Measurements from ENCODE around the gene CEP104. TPM values are rescaled to one million over a fixed set of nuclear protein-coding genes. Genes with fewer than 3 reads are reported as not detected.

The CEP104 gene
- total and polyA plus RNA-seq, 9 of the 15 experiments (the other 6 are each of a cell fraction or from before 2014, with no cell fraction given), result 11.2 to 63.4 (median 42.6) TPM

DNA sequence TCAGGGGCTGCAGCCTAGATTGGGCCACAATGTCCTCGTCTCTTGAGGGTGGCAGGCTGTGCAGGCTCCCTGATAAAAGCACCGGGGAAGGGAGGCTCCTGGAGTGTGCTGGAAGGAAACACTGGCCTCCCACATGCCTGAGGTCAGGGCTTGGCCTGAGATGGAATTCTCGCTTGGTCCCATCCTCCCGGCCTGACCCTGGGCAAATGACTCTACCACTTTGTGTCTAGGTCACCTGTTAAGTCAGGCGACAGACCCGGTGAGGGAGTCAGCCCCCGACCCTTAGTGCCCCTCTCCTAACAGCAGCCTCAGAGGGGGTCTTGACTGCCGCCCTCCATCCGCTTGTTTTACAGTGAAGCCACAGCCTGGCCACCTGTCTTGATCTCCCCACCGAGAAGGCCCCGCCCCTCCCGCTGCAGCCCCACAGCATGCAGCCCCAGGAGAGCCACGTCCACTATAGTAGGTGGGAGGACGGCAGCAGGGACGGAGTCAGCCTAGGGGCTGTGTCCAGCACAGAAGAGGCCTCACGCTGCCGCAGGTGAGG lies 82.0 kb downstream of the CEP104 start (continued):
- TF ChIP-seq HMG20A (CRISPR knock-in tag; conservative IDR thresholded peaks at IDR 0.05) (no peak), POLR3G (IDR thresholded peaks at IDR 0.05; ENCODE audit: extremely low read depth, insufficient read length, insufficient replicate concordance) (no peak), ZSCAN29 (IDR thresholded peaks at IDR 0.05) (0 out of 2 replicates have a peak, but pooled peaks have one; percentile 23), CHD2 (IDR thresholded peaks at IDR 0.05; ENCODE audit: low read depth, low read length) (no peak), NELFE (IDR thresholded peaks at IDR 0.05; ENCODE audit: insufficient read depth, insufficient read length) (no peak), TEAD4 (IDR thresholded peaks at IDR 0.05; ENCODE audit: low read length) (peak; percentile 93), TEAD4 (CRISPR knock-in tag; IDR thresholded peaks at IDR 0.05; ENCODE audit: borderline replicate concordance) (no peak), DPF2 (IDR thresholded peaks at IDR 0.05) (peak; percentile 92), ZFP36 (IDR thresholded peaks at IDR 0.05; ENCODE audit: low read depth, low read length, partially characterized antibody) (peak; percentile 11), NR4A1 (CRISPR knock-in tag; IDR thresholded peaks at IDR 0.05) (peak; percentile 83; the same call in 1 of the 2 replicates), NR4A1 (tag; IDR thresholded peaks at IDR 0.05) (no peak), ZNF175 (CRISPR knock-in tag; IDR thresholded peaks at IDR 0.05; ENCODE audit: low read depth) (peak; percentile 74), BMI1 (IDR thresholded peaks at IDR 0.05; ENCODE audit: low read length) (no peak), ELF2 (CRISPR knock-in tag; IDR thresholded peaks at IDR 0.05) (no peak)
- TF ChIP-seq, protein P1, sequence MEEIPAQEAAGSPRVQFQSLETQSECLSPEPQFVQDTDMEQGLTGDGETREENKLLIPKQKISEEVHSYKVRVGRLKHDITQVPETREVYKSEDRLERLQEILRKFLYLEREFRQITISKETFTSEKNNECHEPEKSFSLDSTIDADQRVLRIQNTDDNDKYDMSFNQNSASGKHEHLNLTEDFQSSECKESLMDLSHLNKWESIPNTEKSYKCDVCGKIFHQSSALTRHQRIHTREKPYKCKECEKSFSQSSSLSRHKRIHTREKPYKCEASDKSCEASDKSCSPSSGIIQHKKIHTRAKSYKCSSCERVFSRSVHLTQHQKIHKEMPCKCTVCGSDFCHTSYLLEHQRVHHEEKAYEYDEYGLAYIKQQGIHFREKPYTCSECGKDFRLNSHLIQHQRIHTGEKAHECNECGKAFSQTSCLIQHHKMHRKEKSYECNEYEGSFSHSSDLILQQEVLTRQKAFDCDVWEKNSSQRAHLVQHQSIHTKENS (CRISPR knock-in tag; IDR thresholded peaks at IDR 0.05), result no peak
- TF ChIP-seq, protein P2, sequence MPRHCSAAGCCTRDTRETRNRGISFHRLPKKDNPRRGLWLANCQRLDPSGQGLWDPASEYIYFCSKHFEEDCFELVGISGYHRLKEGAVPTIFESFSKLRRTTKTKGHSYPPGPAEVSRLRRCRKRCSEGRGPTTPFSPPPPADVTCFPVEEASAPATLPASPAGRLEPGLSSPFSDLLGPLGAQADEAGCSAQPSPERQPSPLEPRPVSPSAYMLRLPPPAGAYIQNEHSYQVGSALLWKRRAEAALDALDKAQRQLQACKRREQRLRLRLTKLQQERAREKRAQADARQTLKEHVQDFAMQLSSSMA (CRISPR knock-in tag; IDR thresholded peaks at IDR 0.05), result no peak
- TF ChIP-seq, protein P3, sequence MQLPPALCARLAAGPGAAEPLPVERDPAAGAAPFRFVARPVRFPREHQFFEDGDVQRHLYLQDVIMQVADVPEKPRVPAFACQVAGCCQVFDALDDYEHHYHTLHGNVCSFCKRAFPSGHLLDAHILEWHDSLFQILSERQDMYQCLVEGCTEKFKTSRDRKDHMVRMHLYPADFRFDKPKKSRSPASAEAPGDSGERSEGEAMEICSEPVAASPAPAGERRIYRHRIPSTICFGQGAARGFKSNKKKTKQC (CRISPR knock-in tag; IDR thresholded peaks at IDR 0.05), result no peak
- TF ChIP-seq, protein P4, sequence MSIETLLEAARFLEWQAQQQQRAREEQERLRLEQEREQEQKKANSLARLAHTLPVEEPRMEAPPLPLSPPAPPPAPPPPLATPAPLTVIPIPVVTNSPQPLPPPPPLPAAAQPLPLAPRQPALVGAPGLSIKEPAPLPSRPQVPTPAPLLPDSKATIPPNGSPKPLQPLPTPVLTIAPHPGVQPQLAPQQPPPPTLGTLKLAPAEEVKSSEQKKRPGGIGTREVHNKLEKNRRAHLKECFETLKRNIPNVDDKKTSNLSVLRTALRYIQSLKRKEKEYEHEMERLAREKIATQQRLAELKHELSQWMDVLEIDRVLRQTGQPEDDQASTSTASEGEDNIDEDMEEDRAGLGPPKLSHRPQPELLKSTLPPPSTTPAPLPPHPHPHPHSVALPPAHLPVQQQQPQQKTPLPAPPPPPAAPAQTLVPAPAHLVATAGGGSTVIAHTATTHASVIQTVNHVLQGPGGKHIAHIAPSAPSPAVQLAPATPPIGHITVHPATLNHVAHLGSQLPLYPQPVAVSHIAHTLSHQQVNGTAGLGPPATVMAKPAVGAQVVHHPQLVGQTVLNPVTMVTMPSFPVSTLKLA (conservative IDR thresholded peaks at IDR 0.05), result peak; percentile 43 to 76; a peak in 3 of 4 replicates
- TF ChIP-seq, protein P5, sequence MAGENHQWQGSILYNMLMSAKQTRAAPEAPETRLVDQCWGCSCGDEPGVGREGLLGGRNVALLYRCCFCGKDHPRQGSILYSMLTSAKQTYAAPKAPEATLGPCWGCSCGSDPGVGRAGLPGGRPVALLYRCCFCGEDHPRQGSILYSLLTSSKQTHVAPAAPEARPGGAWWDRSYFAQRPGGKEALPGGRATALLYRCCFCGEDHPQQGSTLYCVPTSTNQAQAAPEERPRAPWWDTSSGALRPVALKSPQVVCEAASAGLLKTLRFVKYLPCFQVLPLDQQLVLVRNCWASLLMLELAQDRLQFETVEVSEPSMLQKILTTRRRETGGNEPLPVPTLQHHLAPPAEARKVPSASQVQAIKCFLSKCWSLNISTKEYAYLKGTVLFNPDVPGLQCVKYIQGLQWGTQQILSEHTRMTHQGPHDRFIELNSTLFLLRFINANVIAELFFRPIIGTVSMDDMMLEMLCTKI (IDR thresholded peaks at IDR 0.05; ENCODE audit: partially characterized antibody), result no peak
- TF ChIP-seq, protein P6, sequence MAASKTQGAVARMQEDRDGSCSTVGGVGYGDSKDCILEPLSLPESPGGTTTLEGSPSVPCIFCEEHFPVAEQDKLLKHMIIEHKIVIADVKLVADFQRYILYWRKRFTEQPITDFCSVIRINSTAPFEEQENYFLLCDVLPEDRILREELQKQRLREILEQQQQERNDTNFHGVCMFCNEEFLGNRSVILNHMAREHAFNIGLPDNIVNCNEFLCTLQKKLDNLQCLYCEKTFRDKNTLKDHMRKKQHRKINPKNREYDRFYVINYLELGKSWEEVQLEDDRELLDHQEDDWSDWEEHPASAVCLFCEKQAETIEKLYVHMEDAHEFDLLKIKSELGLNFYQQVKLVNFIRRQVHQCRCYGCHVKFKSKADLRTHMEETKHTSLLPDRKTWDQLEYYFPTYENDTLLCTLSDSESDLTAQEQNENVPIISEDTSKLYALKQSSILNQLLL (CRISPR knock-in tag; IDR thresholded peaks at IDR 0.05; ENCODE audit: borderline replicate concordance), result no peak
- TF ChIP-seq, protein P7, sequence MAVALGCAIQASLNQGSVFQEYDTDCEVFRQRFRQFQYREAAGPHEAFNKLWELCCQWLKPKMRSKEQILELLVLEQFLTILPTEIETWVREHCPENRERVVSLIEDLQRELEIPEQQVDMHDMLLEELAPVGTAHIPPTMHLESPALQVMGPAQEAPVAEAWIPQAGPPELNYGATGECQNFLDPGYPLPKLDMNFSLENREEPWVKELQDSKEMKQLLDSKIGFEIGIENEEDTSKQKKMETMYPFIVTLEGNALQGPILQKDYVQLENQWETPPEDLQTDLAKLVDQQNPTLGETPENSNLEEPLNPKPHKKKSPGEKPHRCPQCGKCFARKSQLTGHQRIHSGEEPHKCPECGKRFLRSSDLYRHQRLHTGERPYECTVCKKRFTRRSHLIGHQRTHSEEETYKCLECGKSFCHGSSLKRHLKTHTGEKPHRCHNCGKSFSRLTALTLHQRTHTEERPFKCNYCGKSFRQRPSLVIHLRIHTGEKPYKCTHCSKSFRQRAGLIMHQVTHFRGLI (CRISPR knock-in tag; IDR thresholded peaks at IDR 0.05), result peak; percentile 31; the same call in 1 of the 2 replicates
